A673 (cell line): ENCODE measurements around the gene TMEM14A. TPM values are rescaled to one million over a fixed set of nuclear protein-coding genes. Genes with fewer than 3 reads are reported as not detected.

Experiments used
- BruUV-seq: library from RNA; stranded (reverse); fragments of 400-500 nt; replicated peaks from 2 replicates; lab custom pipeline; 2021; lab: Mats Ljungman, UMichigan
- CTCF ChIA-PET: fragments of 300-600 bp; sonication (Branson Sonifier 250); formaldehyde crosslinking; loops from one replicate; lab custom pipeline; 2022; ENCODE audit warnings: antibody characterized with exemption; lab: Charles Lee
- POLR2A ChIA-PET: fragments of 300-600 bp; sonication (Branson Sonifier 250); formaldehyde crosslinking; loops from one replicate; lab custom pipeline; 2022; ENCODE audit warnings: antibody characterized with exemption; ENCODE audit not compliant: low non-redundant PET; lab: Charles Lee
- DNase-seq: peaks from one replicate; pipeline ENCODE4 v3.0.0-alpha.2; 2015; ENCODE audit warnings: low spot score
- H3K27ac ChIP-seq: fragments of 200-600 bp; sonication (generic); 2 replicates; pipeline ENCODE4 v1.5.1; 2016; ENCODE audit warnings: mixed run types, low read depth, mild to moderate bottlenecking, mixed read lengths, antibody characterized with exemption, low read length; ENCODE audit not compliant: poor library complexity, severe bottlenecking
- H3K27me3 ChIP-seq: fragments of 200-600 bp; sonication (generic); replicated peaks from 2 replicates; pipeline ENCODE4 v1.6.1; 2017; ENCODE audit warnings: mixed run types, low read depth, mild to moderate bottlenecking, mixed read lengths, antibody characterized with exemption, low read length; ENCODE audit not compliant: insufficient read depth, poor library complexity
- H3K36me3 ChIP-seq: fragments of 200-600 bp; sonication (generic); 2 replicates; pipeline ENCODE4 v1.6.1; 2016; ENCODE audit warnings: mixed run types, mild to moderate bottlenecking, mixed read lengths, antibody characterized with exemption, low read length; ENCODE audit not compliant: insufficient read depth, poor library complexity, severe bottlenecking
- H3K4me1 ChIP-seq: fragments of 200-600 bp; sonication (generic); 2 replicates; pipeline ENCODE4 v1.6.1; 2017; ENCODE audit warnings: mixed run types, mild to moderate bottlenecking, mixed read lengths, antibody characterized with exemption, low read length; ENCODE audit not compliant: insufficient read depth, poor library complexity, severe bottlenecking
- H3K4me3 ChIP-seq: fragments of 200-600 bp; sonication (generic); 2 replicates; pipeline ENCODE4 v1.5.1; 2016; ENCODE audit warnings: low read depth, mixed run types, mild to moderate bottlenecking, mixed read lengths, low read length; ENCODE audit not compliant: poor library complexity, severe bottlenecking
- H3K9me3 ChIP-seq: fragments of 200-600 bp; sonication (generic); 2 replicates; pipeline ENCODE4 v1.6.1; 2016; ENCODE audit warnings: mixed run types, low read depth, mild to moderate bottlenecking, mixed read lengths, antibody characterized with exemption, low read length; ENCODE audit not compliant: poor library complexity, severe bottlenecking
- EZH2 ChIP-seq: fragments of 200-600 bp; sonication (generic); IDR thresholded peaks from 2 replicates; pipeline ENCODE4 v1.6.1; 2017; ENCODE audit warnings: borderline replicate concordance, low read depth, mild to moderate bottlenecking, mixed read lengths, antibody characterized with exemption, low read length; ENCODE audit not compliant: poor library complexity, severe bottlenecking
- intact Hi-C: fragments of 100-400 bp; cut with micrococcal nuclease; formaldehyde crosslinking; loops from one replicate; pipeline ENCODE4 v1.10.0; 2022; ENCODE audit not compliant: unreplicated experiment
- total RNA-seq: library from RNA; stranded (reverse); gene quantifications from 2 replicates; pipeline ENCODE4 v1.2.3, GENCODE V29; 2021
- TF ChIP-seq, protein P1 (sequence below): fragments of 300-800, 200-600 bp; sonication (generic); conservative IDR thresholded peaks from 2 replicates; pipeline ENCODE4 v1.5.1; 2017; ENCODE audit warnings: low read depth, mild to moderate bottlenecking, antibody characterized with exemption, low read length, moderate library complexity, mixed read lengths

TMEM14A gene
- total RNA-seq, 1 experiment from 2014 or later, result 8.4 TPM

- no peak overlapping the region for H3K27ac ChIP-seq
- intact Hi-C loops, result no loop called here
- H3K4me1 ChIP-seq, result no peaks in the 10 kb centered on the region
- H3K4me3 ChIP-seq, result no peak overlapping the region
- TF ChIP-seq, protein P1, sequence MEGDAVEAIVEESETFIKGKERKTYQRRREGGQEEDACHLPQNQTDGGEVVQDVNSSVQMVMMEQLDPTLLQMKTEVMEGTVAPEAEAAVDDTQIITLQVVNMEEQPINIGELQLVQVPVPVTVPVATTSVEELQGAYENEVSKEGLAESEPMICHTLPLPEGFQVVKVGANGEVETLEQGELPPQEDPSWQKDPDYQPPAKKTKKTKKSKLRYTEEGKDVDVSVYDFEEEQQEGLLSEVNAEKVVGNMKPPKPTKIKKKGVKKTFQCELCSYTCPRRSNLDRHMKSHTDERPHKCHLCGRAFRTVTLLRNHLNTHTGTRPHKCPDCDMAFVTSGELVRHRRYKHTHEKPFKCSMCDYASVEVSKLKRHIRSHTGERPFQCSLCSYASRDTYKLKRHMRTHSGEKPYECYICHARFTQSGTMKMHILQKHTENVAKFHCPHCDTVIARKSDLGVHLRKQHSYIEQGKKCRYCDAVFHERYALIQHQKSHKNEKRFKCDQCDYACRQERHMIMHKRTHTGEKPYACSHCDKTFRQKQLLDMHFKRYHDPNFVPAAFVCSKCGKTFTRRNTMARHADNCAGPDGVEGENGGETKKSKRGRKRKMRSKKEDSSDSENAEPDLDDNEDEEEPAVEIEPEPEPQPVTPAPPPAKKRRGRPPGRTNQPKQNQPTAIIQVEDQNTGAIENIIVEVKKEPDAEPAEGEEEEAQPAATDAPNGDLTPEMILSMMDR, result no peak
- TF ChIP-seq EZH2, result no peak
- BruUV-seq, result no TSS peak
- DNase-seq, result no peak
- H3K36me3 ChIP-seq, result no peaks in the 10 kb centered on the region
- ChIA-PET POLR2A (no interaction called here), CTCF (interaction anchor here (1.6 kb wide), 1 partner anchor 11 kb away, joined by 4 read pairs; no protein-coding TSS in a partner anchor)
- H3K27me3 ChIP-seq, result no peaks in the 10 kb centered on the region
- H3K9me3 ChIP-seq, result no peaks in the 10 kb centered on the region
Observed at GRCh38 chr6:52650941-52651340, 20.0 kb upstream of the TMEM14A start.

DNA sequence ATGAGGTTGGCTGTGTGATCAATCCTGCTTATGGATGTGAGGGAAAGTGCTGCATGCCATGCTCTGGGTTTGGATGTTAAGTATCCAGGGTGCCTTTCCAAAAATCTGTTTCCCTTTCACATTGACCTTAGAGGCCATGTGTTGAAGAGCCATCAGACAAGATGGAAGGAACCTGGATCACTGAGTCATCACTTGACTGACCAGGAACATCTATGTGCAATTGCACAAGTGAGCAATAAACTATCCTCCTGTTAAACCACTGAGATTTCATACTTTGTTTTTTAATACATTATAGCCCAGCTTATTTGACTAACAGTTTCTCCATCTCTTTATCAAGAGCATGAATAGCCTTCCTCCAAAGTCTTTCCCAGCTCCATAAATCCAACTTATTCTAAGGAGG, 17.8 kb upstream of the TMEM14A start:
- Histone ChIP-seq H3K27me3 (no peaks in the 10 kb centered on the region), H3K9me3 (no peaks in the 10 kb centered on the region), H3K27ac (no peak overlapping the region), H3K4me3 (no peak overlapping the region), H3K4me1 (no peaks in the 10 kb centered on the region), H3K36me3 (no peaks in the 10 kb centered on the region)
- CTCF ChIA-PET, result no interaction called here
- DNase-seq, result no peak
- BruUV-seq, result no TSS peak
- POLR2A ChIA-PET, result no interaction called here
- TF ChIP-seq, protein P1, result no peak
- no peak for TF ChIP-seq EZH2
- intact Hi-C loops, result no loop called here

DNA sequence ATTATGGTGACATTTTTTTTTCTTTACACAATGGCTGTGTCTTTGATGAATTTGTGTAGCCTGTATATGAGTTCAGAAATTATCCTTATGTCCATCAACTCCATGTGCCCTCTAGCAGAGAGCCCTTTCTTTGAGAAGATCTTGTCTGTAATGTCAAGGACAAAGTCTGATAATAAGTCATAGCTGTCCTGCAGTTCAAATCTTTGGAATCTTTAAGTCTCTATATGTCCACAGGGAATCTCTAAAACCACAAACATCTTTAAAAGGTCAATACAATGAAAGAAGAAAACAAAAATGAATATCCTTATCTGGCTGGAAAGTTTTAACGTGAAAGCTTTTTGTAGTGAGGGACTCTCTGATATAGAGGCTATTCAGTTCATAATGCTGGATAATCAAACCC, 16.9 kb upstream of the TMEM14A start:
- no peaks in the 10 kb centered on the region for H3K27me3 ChIP-seq
- ChIA-PET POLR2A (no interaction called here), CTCF (no interaction called here)
- intact Hi-C loops, result no loop called here
- H3K4me3 ChIP-seq, result no peak overlapping the region
- no peak for TF ChIP-seq EZH2
- TF ChIP-seq, protein P1, result no peak
- H3K27ac ChIP-seq, result no peak overlapping the region
- no peaks in the 10 kb centered on the region for H3K4me1 ChIP-seq
- DNase-seq, result no peak
- no peaks in the 10 kb centered on the region for H3K36me3 ChIP-seq
- H3K9me3 ChIP-seq, result no peaks in the 10 kb centered on the region
- no TSS peak for BruUV-seq
